ENCODE measurements around the gene CAMKK2.
"Not testable (repeated sequence)": the region's sequence is repeated elsewhere in the genome, so short reads cannot be mapped to it uniquely, and the experiment has no call there.

The CAMKK2 gene

DNA sequence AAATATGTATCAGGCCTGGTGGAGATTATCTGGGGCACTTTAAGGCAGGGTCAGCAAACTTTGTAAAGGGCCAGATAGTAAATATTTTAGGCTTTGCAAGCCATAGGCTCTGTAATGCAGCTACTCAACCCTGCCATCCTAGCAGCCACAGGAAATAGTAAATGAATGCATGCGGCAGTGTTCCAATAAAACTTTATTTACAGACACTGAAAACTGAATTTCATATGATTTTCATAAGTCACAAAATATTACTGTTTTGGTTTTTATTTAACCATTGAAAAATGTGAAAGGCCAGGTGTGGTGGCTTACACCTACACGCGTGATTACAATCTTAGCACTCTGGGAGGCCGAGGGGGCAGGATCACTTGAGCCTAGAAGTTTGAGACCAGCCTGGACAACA lies 3.2 kb upstream of the CAMKK2 start:
- ATAC-seq (ENCODE audit: low read depth) (no peak), DNase-seq (ENCODE audit: low spot score) (no peak)
- Histone ChIP-seq H3K27me3 (ENCODE audit: insufficient read depth, poor library complexity, severe bottlenecking) (no peaks in the 10 kb centered on the region), H3K27ac (ENCODE audit: poor library complexity, severe bottlenecking) (no peak overlapping the region), H3K4me3 (ENCODE audit: severe bottlenecking) (no peak overlapping the region), H3K4me1 (ENCODE audit: insufficient read depth, poor library complexity, severe bottlenecking) (peaks cover 3% of the 10 kb centered on the region), H3K9me3 (ENCODE audit: severe bottlenecking) (no peaks in the 10 kb centered on the region), H3K36me3 (ENCODE audit: low read depth) (no peaks in the 10 kb centered on the region)
- TF ChIP-seq, protein P1, sequence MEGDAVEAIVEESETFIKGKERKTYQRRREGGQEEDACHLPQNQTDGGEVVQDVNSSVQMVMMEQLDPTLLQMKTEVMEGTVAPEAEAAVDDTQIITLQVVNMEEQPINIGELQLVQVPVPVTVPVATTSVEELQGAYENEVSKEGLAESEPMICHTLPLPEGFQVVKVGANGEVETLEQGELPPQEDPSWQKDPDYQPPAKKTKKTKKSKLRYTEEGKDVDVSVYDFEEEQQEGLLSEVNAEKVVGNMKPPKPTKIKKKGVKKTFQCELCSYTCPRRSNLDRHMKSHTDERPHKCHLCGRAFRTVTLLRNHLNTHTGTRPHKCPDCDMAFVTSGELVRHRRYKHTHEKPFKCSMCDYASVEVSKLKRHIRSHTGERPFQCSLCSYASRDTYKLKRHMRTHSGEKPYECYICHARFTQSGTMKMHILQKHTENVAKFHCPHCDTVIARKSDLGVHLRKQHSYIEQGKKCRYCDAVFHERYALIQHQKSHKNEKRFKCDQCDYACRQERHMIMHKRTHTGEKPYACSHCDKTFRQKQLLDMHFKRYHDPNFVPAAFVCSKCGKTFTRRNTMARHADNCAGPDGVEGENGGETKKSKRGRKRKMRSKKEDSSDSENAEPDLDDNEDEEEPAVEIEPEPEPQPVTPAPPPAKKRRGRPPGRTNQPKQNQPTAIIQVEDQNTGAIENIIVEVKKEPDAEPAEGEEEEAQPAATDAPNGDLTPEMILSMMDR (IDR thresholded peaks at IDR 0.05; ENCODE audit: poor library complexity, severe bottlenecking): no peak

DNA sequence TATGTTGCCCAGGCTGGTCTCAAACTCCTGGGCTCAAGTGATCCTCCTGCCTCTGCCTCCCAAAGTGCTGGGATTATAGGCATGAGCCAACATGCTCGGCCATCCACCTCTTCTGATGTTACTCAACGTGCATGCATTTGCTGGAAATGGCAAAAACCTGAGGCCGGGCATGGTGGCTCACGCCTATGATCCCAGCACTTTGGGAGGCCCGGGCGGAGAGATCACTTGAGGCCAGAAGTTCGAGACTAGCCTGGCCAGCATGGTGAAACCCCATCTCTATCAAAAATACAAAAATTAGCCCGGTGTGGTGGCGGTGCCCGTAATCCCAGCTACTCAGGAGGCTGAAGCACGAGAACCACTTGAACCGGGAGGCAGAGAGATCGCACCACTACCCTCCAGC lies 1.9 kb upstream of the CAMKK2 start:
- not testable (repeated sequence) for ATAC-seq (ENCODE audit: low read depth); H3K27ac ChIP-seq (ENCODE audit: poor library complexity, severe bottlenecking); H3K4me1 ChIP-seq (ENCODE audit: insufficient read depth, poor library complexity, severe bottlenecking); DNase-seq (ENCODE audit: low spot score); H3K9me3 ChIP-seq (ENCODE audit: severe bottlenecking); H3K36me3 ChIP-seq (ENCODE audit: low read depth); H3K27me3 ChIP-seq (ENCODE audit: insufficient read depth, poor library complexity, severe bottlenecking); H3K4me3 ChIP-seq (ENCODE audit: severe bottlenecking)

DNA sequence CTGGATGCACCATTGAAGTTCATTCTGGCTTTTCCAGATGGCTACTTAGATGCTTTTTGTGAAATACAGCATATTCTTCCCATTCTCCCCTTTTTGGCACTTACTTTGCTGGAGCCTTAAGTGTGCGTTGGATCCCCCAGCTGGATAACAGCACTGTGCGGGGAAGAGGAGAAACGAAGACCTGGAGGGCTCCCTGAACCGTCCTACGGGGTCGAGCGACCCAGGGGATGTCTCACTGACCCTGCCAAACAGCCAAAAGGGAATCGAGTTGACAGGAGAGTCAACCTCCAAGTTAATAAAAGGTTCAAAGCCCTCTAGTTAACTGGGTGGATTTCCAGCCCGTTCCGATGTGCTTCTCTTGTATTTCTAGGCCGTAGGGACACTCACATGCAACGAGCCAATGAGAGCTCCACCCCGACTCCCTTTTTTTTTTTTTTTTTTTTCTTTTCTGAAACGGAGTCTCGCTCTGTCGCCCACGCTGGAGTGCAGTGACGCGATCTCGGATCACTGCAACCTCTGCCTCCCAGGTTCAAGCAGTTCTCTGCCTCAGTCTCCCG lies 1.0 kb upstream of the CAMKK2 start:
- H3K9me3 ChIP-seq (ENCODE audit: severe bottlenecking): no peaks in the 10 kb centered on the region
- peaks cover 8% of the 10 kb centered on the region for H3K36me3 ChIP-seq (ENCODE audit: low read depth)
- TF ChIP-seq, protein P1 (IDR thresholded peaks at IDR 0.05; ENCODE audit: poor library complexity, severe bottlenecking): no peak
- peaks cover 3% of the 10 kb centered on the region for H3K4me1 ChIP-seq (ENCODE audit: insufficient read depth, poor library complexity, severe bottlenecking)
- peak overlapping the region; percentile 99 for H3K4me3 ChIP-seq (ENCODE audit: severe bottlenecking)
- no peaks in the 10 kb centered on the region for H3K27me3 ChIP-seq (ENCODE audit: insufficient read depth, poor library complexity, severe bottlenecking)
- ATAC-seq (ENCODE audit: low read depth): peak; percentile 22
- peak overlapping the region; percentile 25 for H3K27ac ChIP-seq (ENCODE audit: poor library complexity, severe bottlenecking)
- no peak for DNase-seq (ENCODE audit: low spot score)

- DNase-seq (ENCODE audit: low spot score): no peak
- peak overlapping the region; percentile 25 for H3K27ac ChIP-seq (ENCODE audit: poor library complexity, severe bottlenecking)
Measured at GRCh38 chr12:121295746-121296617, 527 bp downstream of the CAMKK2 start.

DNA sequence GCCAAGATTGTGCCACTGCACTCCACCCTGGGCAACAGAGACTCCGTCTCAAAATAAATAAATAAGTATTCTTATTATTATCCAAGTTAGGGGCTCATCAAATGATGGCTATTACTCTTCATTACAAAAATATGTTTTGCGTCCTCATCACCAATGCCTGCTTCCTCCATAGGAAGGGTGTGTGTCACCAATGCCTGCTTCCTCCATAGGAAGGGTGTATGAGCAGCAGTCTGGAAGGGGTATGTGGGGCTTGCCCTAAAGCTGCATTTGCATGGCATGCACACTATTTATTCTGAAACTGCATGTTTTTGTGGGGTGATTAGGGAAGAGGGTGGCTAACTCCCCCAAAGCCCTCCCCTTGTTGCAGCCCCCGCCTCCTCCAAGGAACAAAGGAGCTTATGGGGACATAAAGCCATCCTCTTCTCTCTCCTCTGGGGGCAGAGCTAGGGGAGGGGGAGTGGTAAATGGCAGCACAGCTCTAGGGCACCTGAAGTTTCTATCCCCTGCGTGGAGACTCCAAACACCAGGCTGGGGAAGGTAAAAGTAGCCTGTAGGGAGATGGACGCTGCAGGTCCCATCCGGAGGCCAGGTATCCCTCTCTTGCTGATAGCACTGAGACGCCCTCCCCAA lies 1.3 kb downstream of the CAMKK2 start:
- H3K36me3 ChIP-seq (ENCODE audit: low read depth): peaks cover 16% of the 10 kb centered on the region
- ATAC-seq (ENCODE audit: low read depth): no peak
- no peaks in the 10 kb centered on the region for H3K27me3 ChIP-seq (ENCODE audit: insufficient read depth, poor library complexity, severe bottlenecking)
- peaks cover 3% of the 10 kb centered on the region for H3K4me1 ChIP-seq (ENCODE audit: insufficient read depth, poor library complexity, severe bottlenecking)
- H3K9me3 ChIP-seq (ENCODE audit: severe bottlenecking): no peaks in the 10 kb centered on the region
- H3K27ac ChIP-seq (ENCODE audit: poor library complexity, severe bottlenecking): peak overlapping the region; percentile 25
- TF ChIP-seq, protein P1 (IDR thresholded peaks at IDR 0.05; ENCODE audit: poor library complexity, severe bottlenecking): no peak
- DNase-seq (ENCODE audit: low spot score): no peak
- peak overlapping the region; percentile 99 for H3K4me3 ChIP-seq (ENCODE audit: severe bottlenecking)

More at GRCh38 chr12:121295746-121296617, 527 bp downstream of the CAMKK2 start:
- Histone ChIP-seq H3K4me1 (ENCODE audit: insufficient read depth, poor library complexity, severe bottlenecking) (peaks cover 3% of the 10 kb centered on the region), H3K4me3 (ENCODE audit: severe bottlenecking) (peak overlapping the region; percentile 99), H3K9me3 (ENCODE audit: severe bottlenecking) (no peaks in the 10 kb centered on the region), H3K36me3 (ENCODE audit: low read depth) (peaks cover 14% of the 10 kb centered on the region), H3K27me3 (ENCODE audit: insufficient read depth, poor library complexity, severe bottlenecking) (no peaks in the 10 kb centered on the region)
- peak; percentile 43 for ATAC-seq (ENCODE audit: low read depth)
- TF ChIP-seq, protein P1 (IDR thresholded peaks at IDR 0.05; ENCODE audit: poor library complexity, severe bottlenecking): no peak

Data from RWPE2 (cell line).